HepG2 (cell line): Measurements from ENCODE around the gene LRFN2. TPM values are rescaled to one million over a fixed set of nuclear protein-coding genes. Genes with fewer than 3 reads are reported as not detected.

Experiments used
- ATAC-seq: fragments of 200-7000 bp; cut with Tn5 transposase; 3 replicates; pipeline ENCODE4 v1.9.1; 2020; ENCODE audit warnings: mild to moderate bottlenecking, moderate library complexity
- BruUV-seq: library from RNA; stranded (reverse); fragments of 400-500 nt; replicated peaks from 2 replicates; lab custom pipeline; 2021; lab: Mats Ljungman, UMichigan
- CTCF ChIA-PET: fragments of 300-600 bp; formaldehyde crosslinking; extraction: SDS; loops from one replicate; lab custom pipeline; 2021; ENCODE audit warnings: low total read pairs, inconsistent platforms, low intra/inter-chr PET ratio; lab: Yijun Ruan, JAX
- POLR2A ChIA-PET: fragments of 350-600 bp; sonication (Branson Sonifier 250); formaldehyde crosslinking; loops from one replicate; lab custom pipeline; 2020; ENCODE audit warnings: antibody characterized with exemption, inconsistent platforms; lab: Yijun Ruan, JAX
- DNase-seq: peaks from one replicate; pipeline ENCODE4 v3.0.0-alpha.2; 2015; ENCODE audit warnings: low spot score
- FAIRE-seq: peaks from 3 replicates; lab custom pipeline; 2011; peaks lifted over from hg19 to GRCh38; lab: Jason Lieb, UNC
- H2AFZ ChIP-seq: one replicate; pipeline ENCODE4 v1.6.1; 2011; ENCODE audit warnings: low read length, inconsistent platforms
- H3K27ac ChIP-seq: fragments of 300-600 bp; 3 replicates; pipeline ENCODE4 v1.8.0; 2011; ENCODE audit warnings: mixed run types, mild to moderate bottlenecking, mixed read lengths, low read length, inconsistent platforms; ENCODE audit not compliant: insufficient read depth; ENCODE audit errors: extremely low read length
- H3K27me3 ChIP-seq, 2 experiments: fragments of 200-600 bp in 1 of 2; 2 replicates in 1 of 2; 3 replicates in 1 of 2; pipeline versions ENCODE4 v1.6.0 to v1.8.0; 2011; ENCODE audit warnings: low read length in 2 of 2, mild to moderate bottlenecking in 2 of 2, moderate library complexity in 2 of 2, inconsistent platforms in 1 of 2; ENCODE audit not compliant: insufficient read depth in 2 of 2, control insufficient read depth in 1 of 2
- H3K36me3 ChIP-seq, 2 experiments: fragments of 200-600 bp in 1 of 2; replicated peaks in 1 of 2; 2 replicates in 1 of 2; 3 replicates in 1 of 2; pipeline versions ENCODE4 v1.5.1 to v1.8.0; 2011; ENCODE audit warnings: low read length in 2 of 2, inconsistent platforms in 1 of 2; ENCODE audit not compliant: insufficient read depth in 2 of 2, control insufficient read depth in 1 of 2
- H3K4me1 ChIP-seq: 2 replicates; pipeline ENCODE4 v1.5.1; 2012; ENCODE audit warnings: low read length, inconsistent platforms; ENCODE audit not compliant: insufficient read depth
- H3K4me2 ChIP-seq: 2 replicates; pipeline ENCODE4 v1.6.0; 2011; ENCODE audit warnings: low read depth, low read length, inconsistent platforms
- H3K4me3 ChIP-seq, 3 experiments: fragments of 200-600 bp in 1 of 3; sonication (generic), shearing (Covaris generic) in 1 of 3; replicated peaks in 1 of 3; 2 replicates each; pipeline ENCODE4 v1.5.1; 2011 to 2016; ENCODE audit warnings: low read length in 3 of 3, inconsistent platforms in 2 of 3, low read depth in 2 of 3, mild to moderate bottlenecking in 2 of 3, control low read depth in 1 of 3, mixed read lengths in 1 of 3; ENCODE audit not compliant: insufficient read depth in 1 of 3
- H3K79me2 ChIP-seq: one replicate; pipeline ENCODE4 v1.6.1; 2011; ENCODE audit warnings: low read length, inconsistent platforms; ENCODE audit not compliant: insufficient read depth
- H3K9ac ChIP-seq: 2 replicates; pipeline ENCODE4 v1.6.0; 2011; ENCODE audit warnings: mild to moderate bottlenecking, low read depth, low read length, inconsistent platforms; ENCODE audit not compliant: insufficient read depth
- H3K9me3 ChIP-seq: 2 replicates; pipeline ENCODE4 v1.5.1; 2012; ENCODE audit warnings: mild to moderate bottlenecking, low read length
- H4K20me1 ChIP-seq: 2 replicates; pipeline ENCODE4 v1.6.0; 2011; ENCODE audit warnings: inconsistent platforms, mild to moderate bottlenecking, low read length, moderate library complexity; ENCODE audit not compliant: insufficient read depth
- IRF2 ChIP-seq: IDR thresholded peaks from 2 replicates; pipeline ENCODE4 v1.6.1; 2018; ENCODE audit warnings: missing genetic modification reagents, missing compliant biosample characterization
- MAFF ChIP-seq: IDR thresholded peaks from 2 replicates; pipeline ENCODE4 v1.6.1; 2011; ENCODE audit warnings: low read depth, low read length, improper control_type of control experiment
- NFIB ChIP-seq: sonication (generic); formaldehyde crosslinking; IDR thresholded peaks from 2 replicates; pipeline ENCODE4 v1.9.0; 2021; ENCODE audit warnings: missing genetic modification reagents, mild to moderate bottlenecking, borderline replicate concordance
- SMAD3 ChIP-seq: sonication (generic); formaldehyde crosslinking; IDR thresholded peaks from 2 replicates; pipeline ENCODE4 v1.4.0; 2020; ENCODE audit warnings: missing genetic modification reagents
- TFDP2 ChIP-seq: sonication (generic); formaldehyde crosslinking; IDR thresholded peaks from 2 replicates; pipeline ENCODE4 v1.4.0; 2020; ENCODE audit warnings: missing genetic modification reagents
- TGIF2 ChIP-seq: IDR thresholded peaks from 2 replicates; pipeline ENCODE4 v1.6.1; 2016; ENCODE audit warnings: control low read depth, missing compliant biosample characterization
- XBP1 ChIP-seq: sonication (generic); formaldehyde crosslinking; IDR thresholded peaks from 2 replicates; pipeline ENCODE4 v1.5.0; 2020; ENCODE audit warnings: missing genetic modification reagents
- ZNF281 ChIP-seq: sonication (generic); formaldehyde crosslinking; IDR thresholded peaks from 2 replicates; pipeline ENCODE4 v1.4.0; 2020; ENCODE audit warnings: missing genetic modification reagents, borderline replicate concordance
- ZNF318 ChIP-seq: sonication (generic); formaldehyde crosslinking; IDR thresholded peaks from 2 replicates; pipeline ENCODE4 v1.4.0; 2020; ENCODE audit warnings: mild to moderate bottlenecking, missing genetic modification reagents
- ZNF746 ChIP-seq: sonication (generic); formaldehyde crosslinking; IDR thresholded peaks from 2 replicates; pipeline ENCODE4 v1.8.0; 2022; ENCODE audit warnings: mild to moderate bottlenecking, missing genetic modification reagents
- WGBS: methylation state at CpG from one replicate; pipeline ENCODE4 v1.1.6; 2017; ENCODE audit warnings: low lambda C conversion rate; 5-methylcytosine and 5-hydroxymethylcytosine counted together
- in situ Hi-C: cut with HindIII; loops from 2 replicates; pipeline ENCODE4 v1.10.0; 2017; ENCODE audit warnings: low pct_unique_long_range_greater_than_20kb; ENCODE audit not compliant: extremely low pct_ligation_motif_present
- intact Hi-C: fragments of 100-400 bp; cut with micrococcal nuclease; formaldehyde crosslinking; loops from one replicate; pipeline ENCODE4 v1.10.0; 2022; ENCODE audit not compliant: unreplicated experiment
- polyA plus RNA-seq, 8 experiments: library from polyadenylated mRNA; depleted of rRNA in 3 of 8; stranded (reverse) in 7 of 8; unstranded in 1 of 8; fragments of >200 nt; fragmentation: Illumina TruSeq in 4 of 8; extraction: Trizol in 4 of 8; gene quantifications; 2 replicates each; pipeline versions ENCODE4 v1.2.1 to v1.2.3, GENCODE V29; 2011 to 2016; ENCODE audit warnings: low read depth in 4 of 8, missing spikeins in 1 of 8, mixed read lengths in 1 of 8; ENCODE audit not compliant: insufficient read depth in 1 of 8
- total RNA-seq, 5 experiments: library from RNA; depleted of rRNA; stranded (reverse); fragments of >200 nt; fragmentation: Illumina TruSeq; extraction: Trizol; gene quantifications; 2 replicates each; pipeline ENCODE4 v1.2.3, GENCODE V29; 2016; ENCODE audit warnings: low read depth in 1 of 5

The LRFN2 gene
- total and polyA plus RNA-seq, 2 of the 13 experiments (the other 11 are each of a cell fraction or from before 2014, with no cell fraction given) = not detected

- Histone ChIP-seq H3K4me3 (no peak overlapping the region), H3K4me1 (no peaks in the 10 kb centered on the region)
- CTCF ChIA-PET = no interaction called here
- no peak for TF ChIP-seq TFDP2 (CRISPR knock-in tag)
- no peak for TF ChIP-seq TGIF2 (CRISPR knock-in tag)
- no peak for TF ChIP-seq ZNF281 (CRISPR knock-in tag)
- TF ChIP-seq SMAD3 (CRISPR knock-in tag) = no peak
- TF ChIP-seq IRF2 (CRISPR knock-in tag) = no peak
- TF ChIP-seq XBP1 (CRISPR knock-in tag) = no peak
- no peak for TF ChIP-seq ZNF318 (CRISPR knock-in tag)
- TF ChIP-seq ZNF746 (CRISPR knock-in tag) = no peak
- TF ChIP-seq MAFF = no peak
- no peak for TF ChIP-seq NFIB (CRISPR knock-in tag)
Measured at GRCh38 chr6:40391086-40391485, 196.1 kb downstream of the LRFN2 start.

More at GRCh38 chr6:40391086-40391485, 196.1 kb downstream of the LRFN2 start:
- ATAC-seq (no peak), FAIRE-seq (no peak), DNase-seq (no peak)
- no peak overlapping the region for H3K27ac ChIP-seq
- intact Hi-C loops (no loop called here), in situ Hi-C loops (no loop called here)
- peaks cover 0 to 4% of the 10 kb centered on the region in 2 experiments; a peak in 2 of 5 replicates for H3K27me3 ChIP-seq
- BruUV-seq = no TSS peak
- 6% methylated on average over 3 of the region's 3 CpGs for WGBS
- no peak overlapping the region for H3K9ac ChIP-seq
- no peaks in the 10 kb centered on the region for H4K20me1 ChIP-seq
- no peaks in the 10 kb centered on the region for H3K36me3 ChIP-seq
- H3K4me2 ChIP-seq = no peak overlapping the region
- H3K9me3 ChIP-seq = no peaks in the 10 kb centered on the region
- POLR2A ChIA-PET = no interaction called here
- no peaks in the 10 kb centered on the region for H3K79me2 ChIP-seq
- H2AFZ ChIP-seq = no peak overlapping the region
